ENCODE measurements around the gene POLR3E.

The POLR3E gene, protein sequence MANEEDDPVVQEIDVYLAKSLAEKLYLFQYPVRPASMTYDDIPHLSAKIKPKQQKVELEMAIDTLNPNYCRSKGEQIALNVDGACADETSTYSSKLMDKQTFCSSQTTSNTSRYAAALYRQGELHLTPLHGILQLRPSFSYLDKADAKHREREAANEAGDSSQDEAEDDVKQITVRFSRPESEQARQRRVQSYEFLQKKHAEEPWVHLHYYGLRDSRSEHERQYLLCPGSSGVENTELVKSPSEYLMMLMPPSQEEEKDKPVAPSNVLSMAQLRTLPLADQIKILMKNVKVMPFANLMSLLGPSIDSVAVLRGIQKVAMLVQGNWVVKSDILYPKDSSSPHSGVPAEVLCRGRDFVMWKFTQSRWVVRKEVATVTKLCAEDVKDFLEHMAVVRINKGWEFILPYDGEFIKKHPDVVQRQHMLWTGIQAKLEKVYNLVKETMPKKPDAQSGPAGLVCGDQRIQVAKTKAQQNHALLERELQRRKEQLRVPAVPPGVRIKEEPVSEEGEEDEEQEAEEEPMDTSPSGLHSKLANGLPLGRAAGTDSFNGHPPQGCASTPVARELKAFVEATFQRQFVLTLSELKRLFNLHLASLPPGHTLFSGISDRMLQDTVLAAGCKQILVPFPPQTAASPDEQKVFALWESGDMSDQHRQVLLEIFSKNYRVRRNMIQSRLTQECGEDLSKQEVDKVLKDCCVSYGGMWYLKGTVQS

GRCh38 chr16:22297114-22297870, at the start of gene POLR3E:
Gene POLR3E (plus strand): TSS chr16:22297409. CDS start chr16:22302969, 5,560 bp downstream.
- DNase-seq (ENCODE audit: insufficient read length, low spot score) = peak; percentile 86

DNA sequence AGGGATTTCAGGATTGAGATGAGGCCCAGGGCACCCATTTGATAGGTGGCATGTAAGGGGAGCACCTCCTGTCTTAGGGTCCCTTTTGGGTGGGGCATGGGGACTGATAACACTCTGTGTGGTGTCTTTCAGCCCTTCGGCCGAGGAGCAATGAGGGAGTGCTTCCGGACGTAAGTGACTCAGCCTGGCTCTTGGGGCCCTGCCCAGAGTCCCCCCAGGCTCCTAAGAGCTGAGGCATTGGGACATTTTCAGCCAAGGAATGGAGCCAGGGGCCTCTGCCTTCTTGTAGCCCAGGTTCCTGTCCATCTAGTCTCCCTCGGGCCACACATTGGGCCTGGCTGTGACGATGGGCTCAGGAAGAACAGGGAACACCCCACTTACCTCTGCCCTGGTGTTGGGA, 46.7 kb upstream of the POLR3E start:
- no peak for DNase-seq (ENCODE audit: insufficient read length, low spot score)
- FAIRE-seq = no peak

More at GRCh38 chr16:22297114-22297870, at the start of gene POLR3E:
- FAIRE-seq = no peak

- no peak for DNase-seq (ENCODE audit: insufficient read length, low spot score)
- no peak for FAIRE-seq
Measured at GRCh38 chr16:22252317-22252716, 44.9 kb upstream of the POLR3E start.

- DNase-seq (ENCODE audit: insufficient read length, low spot score) (no peak), FAIRE-seq (no peak)
Measured at GRCh38 chr16:22253272-22253671, 43.9 kb upstream of the POLR3E start.

GRCh38 chr16:22255335-22255734, 41.9 kb upstream of the POLR3E start:
- FAIRE-seq (no peak), DNase-seq (ENCODE audit: insufficient read length, low spot score) (no peak)

DNA sequence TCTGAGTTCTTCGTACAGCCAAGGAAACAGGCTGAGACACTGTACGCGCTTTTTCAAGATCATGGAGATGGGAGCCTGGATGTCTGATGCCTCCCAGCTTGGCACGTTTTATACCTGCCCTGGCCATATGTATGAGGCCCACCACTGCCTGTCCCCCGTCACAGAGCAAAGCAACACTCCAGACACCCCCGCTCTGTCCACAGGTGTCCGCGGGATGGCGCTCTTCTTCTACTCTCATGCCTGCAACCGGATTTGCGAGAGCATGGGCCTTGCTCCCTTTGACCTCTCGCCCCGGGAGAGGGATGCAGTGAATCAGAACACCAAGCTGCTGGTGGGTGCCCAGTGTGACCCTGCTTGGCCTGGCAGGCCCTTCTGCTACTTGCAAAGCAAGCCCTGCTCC, 39.8 kb upstream of the POLR3E start:
- no peak for DNase-seq (ENCODE audit: insufficient read length, low spot score)
- no peak for FAIRE-seq

DNA sequence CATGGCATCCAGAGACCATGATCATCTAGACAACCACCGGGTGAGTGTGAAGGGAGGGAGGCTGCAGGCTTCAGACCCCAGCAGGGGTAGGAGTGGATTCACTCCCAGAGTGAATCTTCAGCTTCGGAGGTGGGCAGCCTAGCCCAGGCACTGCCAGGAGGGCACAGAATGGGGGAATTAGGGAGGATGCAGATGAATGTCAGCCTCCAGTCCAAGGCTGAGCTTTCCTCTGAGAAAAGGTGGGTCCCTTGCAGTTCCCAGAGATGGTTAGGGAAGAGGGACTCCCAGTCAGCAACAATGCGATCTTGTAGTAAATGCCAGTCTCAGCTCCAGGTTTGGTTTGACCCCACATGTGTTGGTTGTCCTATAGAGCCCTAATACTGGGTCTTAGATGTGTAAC, 36.7 kb upstream of the POLR3E start:
- DNase-seq (ENCODE audit: insufficient read length, low spot score) = no peak
- FAIRE-seq = no peak

GRCh38 chr16:22262460-22262859, 34.7 kb upstream of the POLR3E start:
- FAIRE-seq (no peak), DNase-seq (ENCODE audit: insufficient read length, low spot score) (no peak)

DNA sequence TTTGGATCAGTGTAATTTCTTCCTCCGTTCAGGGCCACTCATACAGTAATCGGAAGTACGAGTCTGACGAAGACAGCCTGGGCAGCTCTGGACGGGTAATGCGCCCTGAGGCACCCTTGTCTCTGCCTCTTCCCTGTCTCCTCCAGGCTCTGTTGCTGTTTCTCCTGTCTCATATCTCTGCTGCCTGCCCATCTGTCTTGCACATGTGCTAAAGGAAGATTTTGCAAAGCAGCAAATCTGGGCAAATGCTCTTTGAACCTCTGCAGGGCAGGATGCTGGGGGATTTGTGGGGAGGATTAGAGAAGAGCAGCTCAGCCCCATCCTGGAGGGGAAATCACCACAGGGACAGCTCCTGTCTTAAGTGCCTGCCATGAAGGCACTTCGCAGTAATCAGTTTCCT, 32.4 kb upstream of the POLR3E start:
- DNase-seq (ENCODE audit: insufficient read length, low spot score) = no peak
- no peak for FAIRE-seq

- DNase-seq (ENCODE audit: insufficient read length, low spot score) = no peak
- no peak for FAIRE-seq
Measured at GRCh38 chr16:22265351-22265750, 31.9 kb upstream of the POLR3E start.

GRCh38 chr16:22266546-22266945, 30.7 kb upstream of the POLR3E start:
- FAIRE-seq = no peak
- DNase-seq (ENCODE audit: insufficient read length, low spot score) = no peak

DNA sequence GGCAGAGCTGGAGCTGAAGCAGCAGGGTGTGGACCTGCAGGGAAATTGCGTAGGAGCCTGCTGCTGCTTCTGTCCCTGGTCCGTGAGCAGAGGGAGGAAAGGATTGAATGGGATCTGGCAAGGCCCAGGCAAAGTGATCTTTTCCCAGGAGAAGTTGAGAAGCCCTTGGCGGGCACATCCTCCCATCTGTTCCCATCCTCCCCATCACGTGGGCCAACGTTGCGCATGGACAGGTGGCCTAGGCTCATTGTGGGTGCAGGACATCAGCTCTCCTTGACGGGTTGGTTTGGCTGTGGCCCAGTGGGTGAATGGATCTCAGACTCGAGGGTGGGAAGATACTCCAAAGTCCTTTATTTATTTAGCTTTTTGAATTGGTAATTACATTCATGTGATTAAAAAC, 29.4 kb upstream of the POLR3E start:
- DNase-seq (ENCODE audit: insufficient read length, low spot score) = no peak
- no peak for FAIRE-seq

DNA sequence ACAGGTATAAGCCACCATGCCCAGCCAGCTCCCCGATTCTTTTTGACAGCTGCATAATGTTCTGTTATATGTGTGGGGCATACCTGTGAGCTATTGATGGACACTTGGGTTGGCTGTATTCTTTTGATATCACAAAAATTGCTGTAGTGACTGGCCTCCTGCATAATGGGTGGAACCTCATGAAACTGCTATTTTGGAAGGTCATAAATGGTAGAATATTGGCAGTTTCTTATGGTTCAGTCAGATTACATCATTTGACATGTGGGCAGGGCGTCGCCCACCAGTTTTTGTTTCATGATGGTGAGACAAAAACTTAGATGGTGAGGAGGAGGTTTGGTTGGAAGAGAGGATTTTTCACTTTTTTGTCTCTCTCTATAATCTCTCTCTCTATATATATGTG, 26.7 kb upstream of the POLR3E start:
- DNase-seq (ENCODE audit: insufficient read length, low spot score) (no peak), FAIRE-seq (no peak)

GRCh38 chr16:22272870-22273650, 24.1 kb upstream of the POLR3E start:
- FAIRE-seq = no peak
- DNase-seq (ENCODE audit: insufficient read length, low spot score) = no peak

GRCh38 chr16:22274916-22275315, 22.3 kb upstream of the POLR3E start:
- DNase-seq (ENCODE audit: insufficient read length, low spot score) = no peak
- FAIRE-seq = no peak

GRCh38 chr16:22278441-22279230, 18.6 kb upstream of the POLR3E start:
- no peak for DNase-seq (ENCODE audit: insufficient read length, low spot score)
- no peak for FAIRE-seq

DNA sequence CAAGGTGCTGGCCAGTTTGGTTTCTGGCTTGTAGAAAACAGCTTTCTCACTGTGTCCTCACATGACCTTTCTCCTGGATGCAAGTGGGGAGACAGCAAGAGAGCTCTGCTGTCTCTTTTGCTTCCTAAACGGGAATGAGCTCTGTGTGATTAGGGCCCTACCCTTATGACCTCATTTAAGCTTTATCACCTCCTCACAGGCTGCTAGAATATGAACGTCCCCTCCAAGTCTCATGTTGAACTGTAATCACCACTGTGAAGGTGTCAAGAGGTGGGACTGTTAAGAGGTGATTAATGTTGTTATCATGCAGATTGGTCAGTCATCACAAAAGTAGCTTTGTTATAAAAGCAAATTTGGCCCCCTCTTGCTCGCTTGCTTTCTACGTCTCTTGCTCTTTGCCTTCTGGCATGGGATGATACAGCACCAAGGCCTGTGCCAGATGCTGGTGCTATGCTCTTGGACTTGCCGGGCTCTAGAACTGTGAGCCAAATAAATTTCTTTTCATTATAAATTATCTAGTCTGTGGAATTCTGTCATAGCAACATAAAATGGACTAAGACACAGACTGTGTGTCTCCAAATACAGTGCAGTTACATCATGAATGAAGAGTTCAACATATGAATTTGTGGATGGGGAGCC, 14.8 kb upstream of the POLR3E start:
- FAIRE-seq = no peak

DNA sequence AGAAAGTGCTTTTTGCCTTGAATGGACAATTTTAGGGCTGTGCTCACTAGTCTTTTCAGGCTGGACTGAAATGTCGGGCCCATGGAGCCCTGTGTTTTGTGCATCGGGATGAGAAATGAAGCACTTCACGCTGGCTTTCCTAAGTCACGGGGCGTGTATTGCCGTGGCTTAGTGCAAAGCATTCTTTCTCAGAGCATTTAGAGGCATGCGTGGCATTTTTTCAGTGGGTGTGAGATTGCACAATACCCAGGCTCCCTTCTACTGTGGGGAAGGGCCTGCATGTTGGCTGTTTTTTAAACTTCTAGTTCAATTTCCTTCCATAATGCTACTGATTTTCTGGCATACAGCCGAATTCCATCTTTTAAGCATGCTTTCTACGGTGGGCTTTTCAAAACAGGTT, 12.6 kb upstream of the POLR3E start:
- FAIRE-seq = no peak
- no peak for DNase-seq (ENCODE audit: insufficient read length, low spot score)

More for the DNA sequence above, 14.8 kb upstream of the POLR3E start:
- no peak for DNase-seq (ENCODE audit: insufficient read length, low spot score)

DNA sequence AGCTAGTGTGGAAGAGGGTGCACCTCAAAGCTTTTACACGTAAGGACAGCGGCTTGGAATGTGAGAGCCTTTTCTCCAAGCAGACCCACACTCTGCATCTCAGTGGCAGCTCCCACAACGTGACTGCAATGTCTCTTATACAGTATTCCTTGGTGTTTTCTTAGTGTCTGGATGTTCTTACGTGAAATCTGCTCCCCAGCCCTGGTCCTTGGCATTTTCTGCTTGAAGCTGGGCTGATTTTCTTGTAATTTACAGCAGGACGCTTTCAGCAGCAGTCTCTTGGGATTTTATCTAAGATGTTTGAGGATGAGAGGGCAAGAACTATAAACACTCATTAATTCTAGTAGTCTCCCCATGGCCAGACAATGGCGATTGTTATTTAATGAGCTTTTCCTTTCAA, 12.1 kb upstream of the POLR3E start:
- no peak for FAIRE-seq
- DNase-seq (ENCODE audit: insufficient read length, low spot score) = no peak
